Endothelial cell of umbilical vein (primary cell): ENCODE measurements around the gene HECTD3.

Experiments
- POLR2A ChIP-seq: IDR thresholded peaks from 2 replicates; pipeline ENCODE4 v1.6.1; 2012; ENCODE audit warnings: low read depth, mild to moderate bottlenecking, control low read depth, low read length
- TF ChIP-seq, protein P1 (sequence below), 2 donors: IDR thresholded peaks; 1 replicate in 1 of 2; 2 replicates in 1 of 2; pipeline ENCODE4 v1.5.1; 2011; ENCODE audit warnings: low read length in 2 of 2, mild to moderate bottlenecking in 2 of 2, moderate library complexity in 2 of 2, control low read depth in 1 of 2, inconsistent platforms in 1 of 2, low read depth in 1 of 2; ENCODE audit not compliant: insufficient read depth in 1 of 2; ENCODE audit errors: extremely low read depth in 1 of 2

DNA sequence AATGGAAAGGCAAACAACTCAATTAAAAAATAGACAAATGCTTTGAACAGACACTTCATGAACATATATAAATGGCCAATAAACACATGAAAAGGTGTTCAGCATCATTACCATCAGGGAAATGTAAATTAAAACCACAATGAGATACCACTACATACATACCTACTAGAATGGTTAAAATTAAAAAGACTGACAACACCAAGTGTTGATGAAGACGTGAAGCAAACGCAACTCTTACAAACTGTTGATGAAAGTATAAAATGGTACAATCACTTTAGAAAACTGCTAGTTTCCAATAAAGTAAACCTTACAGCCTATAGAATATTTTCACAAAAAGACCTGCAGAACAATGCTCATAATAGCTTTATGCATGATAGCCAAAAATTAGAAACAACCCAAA lies 34.9 kb downstream of the HECTD3 start:
- TF ChIP-seq, protein P1, sequence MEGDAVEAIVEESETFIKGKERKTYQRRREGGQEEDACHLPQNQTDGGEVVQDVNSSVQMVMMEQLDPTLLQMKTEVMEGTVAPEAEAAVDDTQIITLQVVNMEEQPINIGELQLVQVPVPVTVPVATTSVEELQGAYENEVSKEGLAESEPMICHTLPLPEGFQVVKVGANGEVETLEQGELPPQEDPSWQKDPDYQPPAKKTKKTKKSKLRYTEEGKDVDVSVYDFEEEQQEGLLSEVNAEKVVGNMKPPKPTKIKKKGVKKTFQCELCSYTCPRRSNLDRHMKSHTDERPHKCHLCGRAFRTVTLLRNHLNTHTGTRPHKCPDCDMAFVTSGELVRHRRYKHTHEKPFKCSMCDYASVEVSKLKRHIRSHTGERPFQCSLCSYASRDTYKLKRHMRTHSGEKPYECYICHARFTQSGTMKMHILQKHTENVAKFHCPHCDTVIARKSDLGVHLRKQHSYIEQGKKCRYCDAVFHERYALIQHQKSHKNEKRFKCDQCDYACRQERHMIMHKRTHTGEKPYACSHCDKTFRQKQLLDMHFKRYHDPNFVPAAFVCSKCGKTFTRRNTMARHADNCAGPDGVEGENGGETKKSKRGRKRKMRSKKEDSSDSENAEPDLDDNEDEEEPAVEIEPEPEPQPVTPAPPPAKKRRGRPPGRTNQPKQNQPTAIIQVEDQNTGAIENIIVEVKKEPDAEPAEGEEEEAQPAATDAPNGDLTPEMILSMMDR (IDR thresholded peaks at IDR 0.05; ENCODE audit: extremely low read depth in 1 of 2, insufficient read depth in 1 of 2, low read depth in 1 of 2, low read length in 2 of 2), result no peak
- no peak for TF ChIP-seq POLR2A
